Kidney (tissue), 22 donors: ENCODE data around the gene DHPS. TPM values are rescaled to one million over a fixed set of nuclear protein-coding genes. Genes with fewer than 3 reads are reported as not detected.

Source experiments
- DNase-seq, 5 donors: peaks; one replicate each; pipeline ENCODE4 v3.0.0-alpha.2; 2013 to 2020
- FAIRE-seq: peaks from 2 replicates; lab custom pipeline; 2012; peaks lifted over from hg19 to GRCh38; lab: Jason Lieb, UNC
- H3K27ac ChIP-seq, 2 donors: one replicate each; pipeline ENCODE4 v1.7.0; 2013; ENCODE audit warnings: low read depth in 2 of 2, low read length in 2 of 2, inconsistent platforms in 1 of 2
- H3K27me3 ChIP-seq: one replicate; pipeline ENCODE4 v1.7.1; 2013; ENCODE audit warnings: low read length, inconsistent platforms; ENCODE audit not compliant: control insufficient read depth, insufficient read depth
- H3K36me3 ChIP-seq, 3 donors: one replicate each; pipeline versions ENCODE4 v1.7.0 to v1.7.1; 2013; ENCODE audit warnings: low read length in 3 of 3, control low read depth in 1 of 3, inconsistent platforms in 1 of 3; ENCODE audit not compliant: insufficient read depth in 3 of 3, control insufficient read depth in 2 of 3
- H3K4me1 ChIP-seq, 3 donors: one replicate each; pipeline versions ENCODE4 v1.7.0 to v1.7.1; 2013; ENCODE audit warnings: low read length in 3 of 3, inconsistent platforms in 1 of 3, low read depth in 1 of 3; ENCODE audit not compliant: control insufficient read depth in 2 of 3, insufficient read depth in 2 of 3
- H3K4me3 ChIP-seq, 3 donors: one replicate each; pipeline versions ENCODE4 v1.7.0 to v1.8.1; 2013; ENCODE audit warnings: low read length in 3 of 3, control low read depth in 1 of 3, inconsistent platforms in 1 of 3
- H3K9ac ChIP-seq, 3 donors: one replicate each; pipeline versions ENCODE4 v1.7.0 to v1.7.1; 2013; ENCODE audit warnings: low read length in 3 of 3, control low read depth in 1 of 3, inconsistent platforms in 1 of 3
- H3K9me3 ChIP-seq, 3 donors: one replicate each; pipeline versions ENCODE4 v1.7.0 to v1.7.1; 2013; ENCODE audit warnings: low read length in 3 of 3, control low read depth in 1 of 3, inconsistent platforms in 1 of 3; ENCODE audit not compliant: control insufficient read depth in 2 of 3, insufficient read depth in 1 of 3
- CTCF ChIP-seq: IDR thresholded peaks from 3 replicates; pipeline ENCODE4 v1.5.1; 2012; ENCODE audit warnings: mild to moderate bottlenecking, moderate library complexity, borderline replicate concordance; ENCODE audit not compliant: insufficient read depth; ENCODE audit errors: extremely low read depth
- intact Hi-C: fragments of 100-400 bp; cut with DNase I; formaldehyde crosslinking; loops from one replicate; pipeline ENCODE4 v1.11.1; 2022
- long read RNA-seq, 10 donors: library from polyadenylated mRNA in 1 of 10; unstranded in 1 of 10; transcript quantifications; one replicate each; pipeline ENCODE4 v2.0.0 and lab custom pipeline, GENCODE V29; 2021 to 2026
- polyA plus RNA-seq: library from polyadenylated mRNA; stranded (reverse); fragments of 350-450 nt; fragmentation: Illumina TruSeq; extraction: RNeasy Lipid Tissue Mini Kit (QIAGEN cat#74804); gene quantifications from one replicate; pipeline ENCODE4 v1.2.3, GENCODE V29; 2014; ENCODE audit warnings: low read depth, low replicate concordance; ENCODE audit not compliant: insufficient read depth
- total RNA-seq: library from RNA; stranded (reverse); fragmentation: NEBNext Ultra II Directional; extraction: Animal tissue kit (Norgen Biotek cat#: 25700); gene quantifications from one replicate; pipeline ENCODE4 v1.2.1, GENCODE V29; 2021
- donor health status: control.
- donor health status: control.
- donor health status: control.
- donor health status: control.
- donor health status: control.
- donor health status: DM: yes; HTN: yes; CAD: no.
- donor health status: Normal renal cell carcinoma (clear cell type).

Gene DHPS
- total RNA-seq (75.9 TPM), polyA plus RNA-seq (61.3 TPM)
- long read RNA-seq, donor 1, transcript DHPS-201 (9 exons, 1,363 nt) = major isoform, 11 of 19 reads
- long read RNA-seq, donor 1, partial matches to known transcripts = 0 of 19 reads
- long read RNA-seq, donor 1, other reads (novel, unspliced or antisense) = 0 of 19 reads
- long read RNA-seq, donor 2, transcript DHPS-201 (9 exons, 1,363 nt) = major isoform, 19 of 33 reads
- long read RNA-seq, donor 2, transcript DHPS-218 (2 exons, 1,085 nt) = minor isoform, 9 of 33 reads
- long read RNA-seq, donor 2, partial matches to known transcripts = 0 of 33 reads
- long read RNA-seq, donor 2, other reads (novel, unspliced or antisense) = 0 of 33 reads
- long read RNA-seq, donor 3, transcript DHPS-201 (9 exons, 1,363 nt) = major isoform, 15 of 22 reads
- long read RNA-seq, donor 3, partial matches to known transcripts = 0 of 22 reads
- long read RNA-seq, donor 3, other reads (novel, unspliced or antisense) = 0 of 22 reads
- long read RNA-seq, donor 4, transcript DHPS-201 (9 exons, 1,363 nt) = major isoform, 16 of 20 reads
- long read RNA-seq, donor 4, partial matches to known transcripts = 0 of 20 reads
- long read RNA-seq, donor 4, other reads (novel, unspliced or antisense) = 0 of 20 reads
- long read RNA-seq, donor 5, partial matches to known transcripts = 0 of 2 reads
- long read RNA-seq, donor 5, other reads (novel, unspliced or antisense) = 0 of 2 reads
- long read RNA-seq, donor 6, partial matches to known transcripts = 0 of 5 reads
- long read RNA-seq, donor 6, other reads (novel, unspliced or antisense) = 0 of 5 reads
- long read RNA-seq, donor 7, transcript DHPS-201 (9 exons, 1,363 nt) = major isoform, 28 of 44 reads
- long read RNA-seq, donor 7, partial matches to known transcripts = 4 of 44 reads
- long read RNA-seq, donor 7, other reads (novel, unspliced or antisense) = 7 of 44 reads
- long read RNA-seq, donor 8, transcript DHPS-201 (9 exons, 1,363 nt) = major isoform, 21 of 27 reads
- long read RNA-seq, donor 8, partial matches to known transcripts = 0 of 27 reads
- long read RNA-seq, donor 8, other reads (novel, unspliced or antisense) = 0 of 27 reads
- long read RNA-seq, donor 9, transcript DHPS-201 (9 exons, 1,363 nt) = major isoform, 15 of 18 reads
- long read RNA-seq, donor 9, partial matches to known transcripts = 0 of 18 reads
- long read RNA-seq, donor 9, other reads (novel, unspliced or antisense) = 0 of 18 reads
- long read RNA-seq, donor 10, transcript DHPS-201 (9 exons, 1,363 nt) = major isoform, 14 of 19 reads
- long read RNA-seq, donor 10, partial matches to known transcripts = 0 of 19 reads
- long read RNA-seq, donor 10, other reads (novel, unspliced or antisense) = 0 of 19 reads

- peak within 1 kb of the TSS; percentile 35 to 97 (median 75) for H3K9ac ChIP-seq
- peaks cover 0 to 2% (median 0%) of the 10 kb centered on the region in 3 donors for H3K4me1 ChIP-seq
- no peak for TF ChIP-seq CTCF
- H3K9me3 ChIP-seq = no peaks in the 10 kb centered on the region
- peak; percentile 96 to 99 (median 96) for DNase-seq
- H3K4me3 ChIP-seq = peak within 1 kb of the TSS; percentile 71 to 94 (median 86)
- peak within 1 kb of the TSS; percentile 92 to 94 for H3K27ac ChIP-seq
- peaks cover 6 to 24% (median 18%) of the 10 kb centered on the region in 3 donors for H3K36me3 ChIP-seq
- no peaks in the 10 kb centered on the region for H3K27me3 ChIP-seq
- intact Hi-C loops = no loop called here
- peak; percentile 13 for FAIRE-seq
Measured at GRCh38 chr19:12681074-12681987, at the start of gene DHPS. Gene DHPS (minus strand): TSS chr19:12681880. CDS start chr19:12681766, 114 bp downstream.

GRCh38 chr19:12731337-12731736, 49.7 kb upstream of the DHPS start:
- Histone ChIP-seq H3K4me3 (no peak overlapping the region), H3K27me3 (no peaks in the 10 kb centered on the region), H3K4me1 (peaks cover 0 to 13% (median 10%) of the 10 kb centered on the region in 3 donors), H3K9me3 (no peaks in the 10 kb centered on the region), H3K9ac (no peak overlapping the region), H3K27ac (no peak overlapping the region), H3K36me3 (peaks cover 4 to 18% (median 11%) of the 10 kb centered on the region in 3 donors)
- no peak for TF ChIP-seq CTCF
- intact Hi-C loops = no loop called here
- no peak for DNase-seq
- no peak for FAIRE-seq

GRCh38 chr19:12730064-12730463, 48.4 kb upstream of the DHPS start:
- H3K27ac ChIP-seq = no peak overlapping the region
- H3K27me3 ChIP-seq = no peaks in the 10 kb centered on the region
- no peaks in the 10 kb centered on the region for H3K9me3 ChIP-seq
- H3K4me3 ChIP-seq = no peak overlapping the region
- TF ChIP-seq CTCF = no peak
- peaks cover 4 to 18% (median 11%) of the 10 kb centered on the region in 3 donors for H3K36me3 ChIP-seq
- intact Hi-C loops = no loop called here
- no peak overlapping the region for H3K9ac ChIP-seq
- peaks cover 0 to 13% (median 10%) of the 10 kb centered on the region in 3 donors for H3K4me1 ChIP-seq
- no peak for DNase-seq
- no peak for FAIRE-seq
